ENCODE data around the gene ZFR. TPM values are rescaled to one million over a fixed set of nuclear protein-coding genes. Genes with fewer than 3 reads are reported as not detected.

ZFR gene
- total RNA-seq, 1 experiment from 2014 or later = 85.1 TPM

GRCh38 chr5:32312595-32313332 is 131.8 kb downstream of the ZFR start, which contains the start of gene MTMR12:
MTMR12 (minus strand) TSS chr5:32312939; CDS start chr5:32312838, 101 bp downstream.
- peak within 1 kb of the TSS; percentile 76 for H3K4me3 ChIP-seq (ENCODE audit: low read length)
- intact Hi-C loops (cut with micrococcal nuclease) = loop anchor here (1.0 to 2.0 kb wide), 2 partner anchors 78 to 138 kb away; partner anchors contain the start of gene GOLPH3
- no peaks in the 10 kb centered on the region for H3K9me2 ChIP-seq (replicated peaks; ENCODE audit: low read length)
- TF ChIP-seq EZH2phosphoT487 (IDR thresholded peaks at IDR 0.05; ENCODE audit: borderline replicate concordance, low read length) = no peak
- no peak for TF ChIP-seq CTCF (conservative IDR thresholded peaks at IDR 0.05; ENCODE audit: low read depth, low read length)
- no peak for TF ChIP-seq EZH2 (IDR thresholded peaks at IDR 0.05; ENCODE audit: low read length, unreplicated experiment)
- H3F3A ChIP-seq (ENCODE audit: low read length, unreplicated experiment) = no peaks in the 10 kb centered on the region
- no peaks in the 10 kb centered on the region for H3K27me3 ChIP-seq (ENCODE audit: low read length)
- 0 out of 2 replicates have a peak, but pooled peaks cover 4% of the 10 kb centered on the region for H3K36me3 ChIP-seq (ENCODE audit: low read depth, low read length)
- H2AFZ ChIP-seq (ENCODE audit: low read length) = peak within 1 kb of the TSS; percentile 89
- DNase-seq = peak; percentile 99
- BruUV-seq (replicated peaks) = no TSS peak
- H4K20me1 ChIP-seq (ENCODE audit: low read length) = peaks cover 7% of the 10 kb centered on the region
- peak; percentile 94 for ATAC-seq
- peak within 1 kb of the TSS; percentile 86 for H3K9ac ChIP-seq (ENCODE audit: low read length)
- H3K4me2 ChIP-seq (ENCODE audit: low read length) = peak within 1 kb of the TSS; percentile 95
- CTCF ChIA-PET = no interaction called here
- peaks cover 47% of the 10 kb centered on the region for H3K79me2 ChIP-seq (ENCODE audit: low read length)
- H3K9me3 ChIP-seq (ENCODE audit: low read length) = no peaks in the 10 kb centered on the region
- peaks cover 9% of the 10 kb centered on the region; the same call in 1 of the 2 replicates for H3K4me1 ChIP-seq (ENCODE audit: insufficient read depth, low read length)
- POLR2A ChIA-PET (ENCODE audit: unreplicated experiment) = no interaction called here
- peak within 1 kb of the TSS; percentile 31; the same call in 1 of the 2 replicates for H3K27ac ChIP-seq (ENCODE audit: low read length)

- no TSS peak for BruUV-seq (replicated peaks)
- CTCF ChIA-PET = no interaction called here
Measured at GRCh38 chr5:32312197-32312594, 132.3 kb downstream of the ZFR start.

More at GRCh38 chr5:32312197-32312594, 132.3 kb downstream of the ZFR start:
- intact Hi-C loops (cut with micrococcal nuclease) = loop anchor here (2.0 kb wide), 1 partner anchor 137 kb away; the partner anchor contains the start of gene GOLPH3
- Histone ChIP-seq H3K36me3 (ENCODE audit: low read depth, low read length) (0 out of 2 replicates have a peak, but pooled peaks cover 4% of the 10 kb centered on the region), H3K9me3 (ENCODE audit: low read length) (no peaks in the 10 kb centered on the region), H3K4me1 (ENCODE audit: insufficient read depth, low read length) (peaks cover 9% of the 10 kb centered on the region; the same call in 1 of the 2 replicates), H3F3A (ENCODE audit: low read length, unreplicated experiment) (no peaks in the 10 kb centered on the region), H3K4me2 (ENCODE audit: low read length) (peak overlapping the region; percentile 95), H3K27ac (ENCODE audit: low read length) (no peak overlapping the region), H4K20me1 (ENCODE audit: low read length) (peaks cover 7% of the 10 kb centered on the region), H2AFZ (ENCODE audit: low read length) (peak overlapping the region; percentile 62), H3K79me2 (ENCODE audit: low read length) (peaks cover 52% of the 10 kb centered on the region), H3K27me3 (ENCODE audit: low read length) (no peaks in the 10 kb centered on the region), H3K9me2 (replicated peaks; ENCODE audit: low read length) (no peaks in the 10 kb centered on the region), H3K4me3 (ENCODE audit: low read length) (peak overlapping the region; percentile 76), H3K9ac (ENCODE audit: low read length) (peak overlapping the region; percentile 86)
- TF ChIP-seq EZH2phosphoT487 (IDR thresholded peaks at IDR 0.05; ENCODE audit: borderline replicate concordance, low read length) (no peak), EZH2 (IDR thresholded peaks at IDR 0.05; ENCODE audit: low read length, unreplicated experiment) (no peak), CTCF (conservative IDR thresholded peaks at IDR 0.05; ENCODE audit: low read depth, low read length) (no peak)
- DNase-seq (peak; percentile 56), ATAC-seq (peak; percentile 28)
- POLR2A ChIA-PET (ENCODE audit: unreplicated experiment) = no interaction called here
